HG03139 (cell line): Measurements from ENCODE around the gene PLA2G2E.

ENCODE experiments used
- ATAC-seq: cut with Tn5 transposase; IDR thresholded peaks from one replicate; pipeline ENCODE4 v1.9.1; 2021; ENCODE audit not compliant: unreplicated experiment

Gene PLA2G2E

DNA sequence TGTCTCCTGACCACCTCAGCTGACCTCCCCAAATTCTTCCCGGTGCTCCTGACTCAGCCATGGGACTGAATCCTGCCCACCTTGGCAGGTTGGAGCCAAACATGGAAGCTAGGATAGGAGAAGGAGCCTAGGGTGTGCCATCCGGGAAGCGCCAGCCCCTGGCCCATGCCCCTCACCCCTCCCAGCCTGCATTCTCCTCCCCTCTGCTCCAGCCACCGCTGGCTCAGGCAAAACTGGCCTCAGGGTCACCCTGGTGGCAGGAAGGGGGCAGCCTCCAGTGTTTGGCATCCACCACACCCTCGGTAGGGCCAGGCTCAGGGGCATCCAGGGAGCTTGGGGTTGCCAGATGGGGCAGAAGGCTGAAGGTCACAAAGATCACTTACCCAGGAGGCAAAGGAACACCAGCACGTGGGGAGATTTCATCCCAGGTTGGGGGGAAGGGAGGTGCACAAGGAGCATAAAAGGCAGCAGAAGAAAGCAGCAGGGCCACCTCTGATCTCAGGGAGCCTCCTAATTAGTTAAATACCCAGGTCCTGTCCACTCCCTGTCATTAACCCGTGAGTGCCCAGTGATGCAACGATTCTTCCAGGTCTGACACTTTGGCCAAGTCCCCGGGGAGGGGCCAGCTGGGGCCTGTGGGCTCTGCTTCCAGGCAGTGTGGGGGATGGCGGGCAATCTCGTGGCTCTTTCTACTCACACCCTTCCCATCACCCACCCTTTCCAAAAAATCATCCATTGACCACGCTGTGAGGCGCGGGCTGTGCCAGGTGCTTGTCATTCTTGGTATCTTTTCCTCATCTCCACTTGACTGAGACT, at the start of gene PLA2G2E:
PLA2G2E (minus strand) TSS at position 481 of the 816 bp plus-strand sequence; CDS start at position 423, 58 bp downstream.
- ATAC-seq = no peak

DNA sequence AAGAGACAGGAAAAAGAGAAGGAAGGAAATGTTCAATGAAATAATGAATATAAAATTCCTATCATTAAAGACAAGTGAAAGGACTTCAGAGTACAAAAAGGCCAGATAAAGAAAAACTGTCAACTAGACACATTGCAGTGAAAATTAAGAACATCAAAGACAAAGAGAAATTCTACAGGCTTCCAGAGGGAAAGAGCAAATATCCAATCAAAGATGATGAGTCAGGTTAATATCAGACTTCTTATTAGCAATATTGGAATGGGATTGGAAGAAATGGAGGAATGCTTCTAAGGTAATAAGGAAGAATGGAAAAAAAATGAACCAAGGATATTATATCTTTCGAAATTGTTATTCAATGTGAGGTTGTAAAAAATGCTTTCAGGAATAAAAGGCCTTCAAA, 48.2 kb upstream of the PLA2G2E start:
- no peak for ATAC-seq

DNA sequence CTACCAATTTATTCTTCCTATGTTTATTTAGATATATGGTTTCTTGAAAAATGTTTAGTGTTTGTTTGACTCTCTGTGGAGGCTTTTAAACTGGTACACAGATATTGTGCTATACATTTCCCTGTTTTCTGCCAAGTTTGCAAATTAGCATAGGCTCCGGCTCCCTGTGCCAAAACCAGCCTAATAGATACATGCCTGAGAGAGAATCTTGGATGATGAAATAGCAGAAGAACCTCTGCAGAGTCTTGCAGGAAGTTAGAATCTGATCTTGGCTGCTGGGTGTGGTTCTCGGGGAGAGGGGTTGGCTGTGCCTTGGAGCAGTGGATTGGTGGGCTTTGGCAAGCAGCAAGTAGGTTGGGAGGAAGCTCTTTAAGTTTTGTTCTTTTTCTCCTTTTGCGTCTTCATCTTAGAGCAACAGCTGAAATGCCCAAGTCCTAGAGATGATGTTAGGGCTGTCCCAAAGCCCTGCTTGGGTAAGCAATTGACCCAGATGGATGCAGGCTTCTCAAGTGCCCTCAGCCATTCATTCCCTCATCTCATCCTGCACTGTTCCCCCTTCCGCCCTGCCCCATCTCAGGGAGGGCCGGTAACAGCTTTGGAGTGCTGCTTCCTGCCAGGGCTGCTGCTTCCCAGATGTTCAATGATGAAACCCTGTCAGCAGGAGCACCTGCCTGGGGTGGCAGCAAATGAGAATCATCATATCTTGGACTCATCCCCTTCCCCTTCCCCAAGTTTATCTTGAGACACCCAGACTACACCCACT, 46.7 kb upstream of the PLA2G2E start:
- ATAC-seq = no peak

- ATAC-seq = no peak
These were observed 44.4 kb upstream of the PLA2G2E start for GRCh38 chr1:19967808-19968207.

DNA sequence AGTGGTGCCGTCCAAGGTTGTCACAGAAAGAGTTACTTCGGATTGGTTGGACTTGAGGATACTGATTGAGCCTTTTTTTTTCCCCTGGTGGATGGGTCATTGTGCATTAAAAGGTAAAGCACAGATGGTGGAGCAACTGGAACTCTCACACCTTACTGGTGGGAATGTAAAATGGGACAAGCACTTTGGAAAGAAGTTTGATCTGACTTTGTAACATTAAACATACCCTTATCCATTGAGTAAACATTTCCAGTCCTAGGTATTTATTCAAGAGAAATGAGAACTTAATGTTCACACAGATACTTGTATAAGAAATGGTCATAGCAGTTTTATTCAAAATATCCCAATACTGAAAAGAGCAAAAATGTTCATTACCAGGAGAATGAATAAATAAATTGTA, 41.1 kb upstream of the PLA2G2E start:
- no peak for ATAC-seq

DNA sequence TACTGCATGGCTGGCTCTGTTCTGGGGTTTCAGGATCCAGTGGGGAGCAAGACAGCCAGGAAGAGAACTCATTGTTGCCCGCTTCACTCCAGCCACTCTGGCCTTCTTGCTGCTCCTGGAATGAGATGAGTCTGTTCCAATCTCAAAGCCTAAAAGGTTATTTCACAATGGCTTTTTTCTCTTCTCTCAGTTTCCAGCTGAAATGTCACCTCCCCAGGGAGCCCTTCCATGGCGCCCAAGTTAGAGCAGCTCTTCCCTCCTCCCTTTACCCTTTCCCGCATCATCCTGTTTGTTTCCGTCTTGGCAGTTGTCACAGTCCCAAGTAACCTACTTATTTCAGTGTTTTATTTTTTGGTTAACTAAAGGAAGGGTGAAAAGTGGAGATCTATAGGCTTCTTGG, 40.2 kb upstream of the PLA2G2E start:
- no peak for ATAC-seq

DNA sequence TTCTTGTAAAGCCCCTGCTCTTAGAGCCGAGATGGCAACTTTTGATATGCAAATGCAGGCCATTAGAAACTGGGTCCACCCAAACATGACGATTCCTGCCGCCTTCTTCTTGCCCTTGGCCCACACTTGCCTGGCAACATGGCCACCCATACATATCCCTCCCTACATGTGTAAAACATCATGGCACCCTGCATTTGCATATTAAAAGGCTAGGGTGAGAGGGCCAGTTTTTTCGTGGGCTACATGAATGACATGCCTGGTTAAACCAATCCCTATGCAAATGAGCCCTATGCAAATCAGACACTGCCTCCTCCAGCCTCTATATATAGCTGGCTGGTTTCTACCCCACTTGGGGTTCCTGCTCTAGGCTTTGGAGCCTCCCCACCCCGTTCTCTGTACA, 37.2 kb upstream of the PLA2G2E start:
- no peak for ATAC-seq

DNA sequence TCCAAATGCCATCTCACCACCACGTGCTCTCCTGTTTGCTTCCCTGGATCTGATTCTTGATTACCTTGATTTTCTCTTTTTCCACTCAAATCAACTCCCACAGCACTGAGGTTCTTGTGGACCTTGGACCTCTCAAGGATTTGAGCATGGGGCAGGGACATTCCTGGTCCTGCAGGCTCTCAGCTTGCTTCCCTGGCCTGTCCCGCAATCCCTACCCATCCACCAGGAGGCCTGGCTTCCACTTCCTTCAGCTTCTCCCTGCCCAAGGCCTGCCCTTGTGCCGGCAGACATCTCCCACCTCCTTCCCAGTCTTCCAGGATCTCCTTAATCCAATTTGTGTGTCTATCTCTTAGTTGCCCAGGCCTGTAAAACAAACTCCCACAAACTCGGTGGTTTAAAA, 34.4 kb upstream of the PLA2G2E start:
- ATAC-seq = no peak

GRCh38 chr1:19955534-19956170, 32.2 kb upstream of the PLA2G2E start:
- no peak for ATAC-seq

- no peak for ATAC-seq
These were observed 30.6 kb upstream of the PLA2G2E start for GRCh38 chr1:19954059-19954458.

DNA sequence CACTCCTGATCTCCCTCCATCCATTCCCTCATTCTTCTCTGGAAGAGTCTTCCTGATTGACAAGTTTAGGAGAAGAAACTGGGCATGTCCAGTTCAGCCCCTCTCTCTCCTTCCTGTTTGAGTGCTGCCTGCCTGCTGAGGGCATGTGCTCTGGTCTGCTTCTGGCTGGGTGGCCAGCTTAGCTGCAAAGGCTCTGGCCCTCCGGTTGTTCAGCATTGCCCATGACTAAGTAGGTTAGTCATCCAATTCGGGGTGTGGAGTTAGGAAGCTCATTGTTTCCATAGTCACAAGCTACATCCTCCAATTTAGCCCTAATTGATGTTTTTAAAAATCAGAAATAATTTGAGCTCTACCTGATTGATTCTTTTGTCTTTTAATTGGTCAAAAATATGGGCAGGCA, 25.6 kb upstream of the PLA2G2E start:
- ATAC-seq = no peak

- no peak for ATAC-seq
These were observed 23.6 kb upstream of the PLA2G2E start for GRCh38 chr1:19946971-19947370.

DNA sequence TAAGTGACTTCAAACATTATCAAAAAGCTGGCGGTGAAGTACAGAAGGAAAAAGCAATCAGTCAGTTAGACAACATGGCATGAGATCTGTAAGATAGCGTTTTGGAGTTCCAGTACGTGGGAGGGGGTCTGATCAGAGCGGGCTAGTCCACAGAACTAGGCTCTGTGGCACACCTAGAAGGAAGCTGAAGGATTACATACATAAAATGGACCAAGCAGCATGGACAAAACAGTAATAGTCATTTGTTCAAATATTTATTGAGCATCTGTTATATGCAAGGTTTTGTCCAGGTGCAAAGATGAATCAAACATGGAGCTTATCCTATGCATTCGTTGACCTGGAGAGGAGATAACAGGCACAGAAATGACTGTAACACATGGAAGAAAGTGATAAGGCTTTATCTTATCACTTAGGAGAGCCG, 22.9 kb upstream of the PLA2G2E start:
- ATAC-seq = no peak

- ATAC-seq = no peak
These were observed 22.5 kb upstream of the PLA2G2E start for GRCh38 chr1:19945914-19946313.

DNA sequence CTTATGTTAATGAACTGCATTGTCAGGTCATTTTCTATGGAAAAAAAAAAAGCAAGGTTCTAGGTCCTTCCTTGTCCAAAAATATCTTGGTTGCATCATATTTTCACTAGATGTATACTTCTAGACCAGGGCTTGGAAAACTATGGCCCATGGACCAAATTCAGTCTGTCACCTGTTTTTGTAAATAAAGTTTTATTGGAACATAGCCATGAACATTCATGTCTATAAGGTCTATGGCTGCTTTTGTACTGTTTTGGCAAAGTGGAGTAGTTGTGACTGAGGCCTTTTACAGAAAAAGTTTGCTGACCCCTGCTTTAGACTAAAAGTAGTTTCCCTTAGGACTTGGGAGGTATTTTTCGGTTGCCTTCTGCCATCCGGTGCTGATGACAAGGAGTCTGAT, 19.2 kb upstream of the PLA2G2E start:
- no peak for ATAC-seq

DNA sequence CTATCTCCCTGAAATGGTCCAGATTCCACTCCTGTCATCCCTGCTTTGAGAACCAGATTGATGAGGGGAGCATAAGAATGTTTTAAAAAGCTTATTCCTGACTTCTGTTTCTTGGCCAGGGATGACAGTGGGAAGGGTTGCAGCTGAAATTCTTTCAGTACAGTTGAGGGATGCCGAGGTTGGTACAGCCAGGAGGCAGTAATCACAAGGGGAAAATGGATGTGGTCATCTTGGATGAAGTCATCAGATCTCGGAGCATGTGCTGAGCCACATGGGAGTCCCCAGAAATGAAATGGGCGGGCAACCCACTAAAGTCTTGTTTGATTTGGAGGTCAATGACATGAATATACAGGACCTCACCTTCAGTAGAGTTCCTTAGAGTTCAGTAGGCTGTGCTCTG, 18.7 kb upstream of the PLA2G2E start:
- no peak for ATAC-seq

DNA sequence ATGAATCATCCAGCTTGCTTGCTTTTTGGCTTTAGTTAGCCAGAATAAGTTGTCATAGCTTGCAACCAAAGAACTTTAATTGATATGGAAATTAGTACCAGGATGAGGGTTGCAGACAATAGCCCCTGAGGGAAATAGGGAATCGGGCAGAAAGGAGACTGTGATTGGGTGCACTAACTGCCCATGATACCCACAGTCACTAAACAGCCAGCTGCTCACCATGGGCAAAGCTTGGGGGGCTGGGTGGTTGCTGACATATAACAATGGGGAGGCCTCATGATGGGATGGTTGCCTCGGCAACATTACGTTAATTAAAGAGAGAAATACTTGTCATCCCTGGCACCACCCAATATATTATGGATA, 17.8 kb upstream of the PLA2G2E start:
- no peak for ATAC-seq

- no peak for ATAC-seq
These were observed 17.2 kb upstream of the PLA2G2E start for GRCh38 chr1:19940486-19941205.

DNA sequence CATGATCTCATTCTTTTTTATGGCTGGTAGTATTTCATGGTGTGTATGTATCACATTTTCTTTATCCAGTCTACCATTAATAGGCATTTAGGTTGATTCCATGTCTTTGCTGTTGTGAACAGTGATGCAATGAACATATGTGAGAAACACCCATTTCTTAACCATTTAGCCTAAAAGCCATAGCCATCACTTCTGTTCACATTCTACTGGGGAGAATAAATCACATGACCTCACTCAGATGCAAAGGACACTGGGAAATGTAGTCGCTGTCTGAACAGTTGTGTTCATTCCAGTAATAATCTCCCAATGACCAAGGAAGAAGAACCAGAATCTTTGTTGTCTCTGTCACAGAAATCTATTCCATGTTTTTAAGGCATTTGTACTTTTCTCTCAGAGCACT, 15.1 kb upstream of the PLA2G2E start:
- no peak for ATAC-seq

DNA sequence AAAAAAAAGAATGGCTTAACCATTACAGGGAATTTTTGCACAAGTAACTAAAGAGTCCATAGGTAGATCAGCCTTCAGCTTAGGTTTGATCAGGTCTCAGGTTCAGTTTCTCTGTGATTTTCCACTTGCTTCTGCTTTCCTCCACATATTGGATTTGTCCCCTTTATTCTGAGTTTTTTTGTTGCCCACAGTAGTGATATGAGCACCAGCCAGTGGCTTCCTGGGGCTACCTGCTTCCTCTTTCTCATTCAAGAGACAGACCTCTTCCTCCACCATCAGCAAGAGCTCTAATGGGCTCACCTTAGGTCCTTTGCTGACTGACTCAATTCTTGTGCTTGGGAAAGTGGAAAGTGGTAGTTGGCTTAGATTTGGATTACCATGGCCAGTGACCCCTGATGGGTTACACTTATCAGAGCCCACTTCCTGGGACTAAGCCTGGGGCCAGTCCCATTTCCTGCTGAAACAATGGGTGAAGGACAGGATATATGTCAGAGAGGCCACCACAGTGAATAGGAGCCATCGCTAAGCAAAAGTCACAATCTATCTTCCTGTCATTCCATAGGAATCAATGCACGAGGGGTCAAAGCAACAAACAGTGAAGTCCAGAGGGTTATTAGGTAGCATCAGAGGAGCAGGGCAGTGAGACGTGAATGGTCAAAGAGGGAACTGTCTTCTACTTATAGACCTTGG, 12.8 kb upstream of the PLA2G2E start:
- no peak for ATAC-seq

- no peak for ATAC-seq
These were observed 10.9 kb upstream of the PLA2G2E start for GRCh38 chr1:19934336-19934735.
